HCT116 (cell line): Measurements from ENCODE around the gene ERCC6L. TPM values are rescaled to one million over a fixed set of nuclear protein-coding genes. Genes with fewer than 3 reads are reported as not detected.

Experiments
- ATAC-seq: fragments of 200-7000 bp; cut with Tn5 transposase; 2 replicates; pipeline ENCODE4 v1.9.1; 2020; ENCODE audit warnings: mild to moderate bottlenecking, moderate library complexity
- BruUV-seq: library from RNA; stranded (reverse); fragments of 400-500 nt; replicated peaks from 2 replicates; lab custom pipeline; 2021; lab: Mats Ljungman, UMichigan
- CTCF ChIA-PET: fragments of 300-600 bp; sonication (Branson Sonifier 250); formaldehyde crosslinking; loops from one replicate; lab custom pipeline; 2021; ENCODE audit warnings: antibody characterized with exemption; lab: Charles Lee
- POLR2A ChIA-PET: fragments of 300-600, 350-600 bp; sonication (Branson Sonifier 250); formaldehyde crosslinking; loops from one replicate; lab custom pipeline; 2021; ENCODE audit warnings: antibody characterized with exemption; lab: Charles Lee
- RAD21 ChIA-PET, 2 experiments: fragments of 300-600 bp; sonication (Branson Sonifier 250); formaldehyde crosslinking; loops; one replicate each; lab custom pipeline; 2023; ENCODE audit warnings: low total read pairs in 2 of 2; ENCODE audit not compliant: uncharacterized antibody in 2 of 2, unreplicated experiment in 2 of 2, low non-redundant PET in 1 of 2; lab: Charles Lee
- DNase-seq: peaks from one replicate; pipeline ENCODE4 v3.0.0-alpha.2; 2010; ENCODE audit warnings: low read depth, low spot score
- H2AFZ ChIP-seq: fragments of 200-600 bp; shearing (Covaris generic), sonication (generic); 2 replicates; pipeline ENCODE4 v1.6.1; 2017; ENCODE audit warnings: low read depth, mixed run types, mixed read lengths, antibody characterized with exemption, low read length; ENCODE audit not compliant: poor library complexity, severe bottlenecking
- H3K27ac ChIP-seq: 2 replicates; pipeline ENCODE4 v1.5.1; 2012; ENCODE audit warnings: low read depth, low read length
- H3K27me3 ChIP-seq: fragments of 200-600 bp; sonication (generic); 2 replicates; pipeline ENCODE4 v1.6.1; 2016; ENCODE audit warnings: mixed run types, low read length, mixed read lengths; ENCODE audit not compliant: insufficient read depth
- H3K36me3 ChIP-seq, 2 experiments: fragments of 200-500 bp in 1 of 2; fragments of 200-600 bp in 1 of 2; sonication (Bioruptor generic) in 1 of 2; sonication (generic) in 1 of 2; 2 replicates each; pipeline versions ENCODE4 v1.5.1 to v1.6.1; 2014 to 2016; ENCODE audit warnings: low read length in 2 of 2, inconsistent platforms in 1 of 2, mixed read lengths in 1 of 2, mixed run types in 1 of 2; ENCODE audit not compliant: insufficient read depth in 2 of 2, control insufficient read depth in 1 of 2
- H3K4me1 ChIP-seq, 2 experiments: fragments of 200-600 bp in 1 of 2; sonication (generic) in 1 of 2; 2 replicates each; pipeline versions ENCODE4 v1.5.1 to v1.6.1; 2012 to 2017; ENCODE audit warnings: low read length in 2 of 2, inconsistent platforms in 1 of 2, mild to moderate bottlenecking in 1 of 2, mixed read lengths in 1 of 2, mixed run types in 1 of 2, moderate library complexity in 1 of 2; ENCODE audit not compliant: insufficient read depth in 2 of 2, control insufficient read depth in 1 of 2
- H3K4me2 ChIP-seq: fragments of 200-600 bp; sonication (generic); 2 replicates; pipeline ENCODE4 v1.6.1; 2017; ENCODE audit warnings: mixed run types, low read length, mixed read lengths
- H3K4me3 ChIP-seq, 2 experiments: fragments of 200-600 bp in 1 of 2; sonication (generic) in 1 of 2; replicated peaks in 1 of 2; 2 replicates each; pipeline ENCODE4 v1.5.1; 2011 to 2016; ENCODE audit warnings: low read length in 2 of 2, control low read depth in 1 of 2, low read depth in 1 of 2, mild to moderate bottlenecking in 1 of 2, mixed read lengths in 1 of 2, mixed run types in 1 of 2
- H3K79me2 ChIP-seq: fragments of 200-600 bp; sonication (generic); 2 replicates; pipeline ENCODE4 v1.6.1; 2017; ENCODE audit warnings: mild to moderate bottlenecking, mixed run types, low read length, moderate library complexity, mixed read lengths; ENCODE audit not compliant: insufficient read depth
- H3K9ac ChIP-seq: fragments of 200-600 bp; sonication (generic); 2 replicates; pipeline ENCODE4 v1.6.1; 2016; ENCODE audit warnings: low read length, mixed read lengths
- H3K9me2 ChIP-seq: fragments of 200-600 bp; sonication (generic), shearing (Covaris generic); 2 replicates; pipeline ENCODE4 v1.6.1; 2017; ENCODE audit warnings: mixed run types, mild to moderate bottlenecking, moderate library complexity; ENCODE audit not compliant: insufficient read depth
- H3K9me3 ChIP-seq, 2 experiments: fragments of 200-500 bp in 1 of 2; fragments of 200-600 bp in 1 of 2; sonication (Bioruptor generic) in 1 of 2; sonication (generic) in 1 of 2; 2 replicates each; pipeline ENCODE4 v1.6.1; 2014 to 2017; ENCODE audit warnings: low read length in 2 of 2, mixed read lengths in 2 of 2, inconsistent platforms in 1 of 2, low read depth in 1 of 2, mild to moderate bottlenecking in 1 of 2, mixed run types in 1 of 2, moderate library complexity in 1 of 2; ENCODE audit not compliant: control insufficient read depth in 1 of 2, insufficient read depth in 1 of 2
- H4K20me1 ChIP-seq: fragments of 200-600 bp; sonication (generic), shearing (Covaris generic); 2 replicates; pipeline ENCODE4 v1.6.1; 2017; ENCODE audit warnings: mixed run types, mild to moderate bottlenecking, moderate library complexity; ENCODE audit not compliant: insufficient read depth
- CEBPB ChIP-seq: IDR thresholded peaks from 2 replicates; pipeline ENCODE4 v1.6.1; 2012; ENCODE audit warnings: low read depth
- ELF1 ChIP-seq: IDR thresholded peaks from 2 replicates; pipeline ENCODE4 v1.6.1; 2012; ENCODE audit warnings: low read depth, borderline replicate concordance
- FOSL1 ChIP-seq: IDR thresholded peaks from 2 replicates; pipeline ENCODE4 v1.6.1; 2012; ENCODE audit warnings: low read depth
- MAX ChIP-seq: IDR thresholded peaks from 2 replicates; pipeline ENCODE4 v1.6.1; 2012
- SRF ChIP-seq: IDR thresholded peaks from 2 replicates; pipeline ENCODE4 v1.6.1; 2012; ENCODE audit warnings: low read depth
- ZBTB33 ChIP-seq: IDR thresholded peaks from 2 replicates; pipeline ENCODE4 v1.6.1; 2011; ENCODE audit warnings: mild to moderate bottlenecking, low read length, moderate library complexity; ENCODE audit not compliant: insufficient replicate concordance; ENCODE audit errors: extremely low read depth
- ZNF274 ChIP-seq: fragments of 200-500 bp; sonication (Bioruptor generic); IDR thresholded peaks from 2 replicates; pipeline ENCODE4 v1.6.1; 2014; ENCODE audit warnings: mild to moderate bottlenecking, low read depth, low read length, inconsistent platforms
- intact Hi-C: fragments of 100-400 bp; cut with micrococcal nuclease; formaldehyde crosslinking; loops from 2 replicates; pipeline ENCODE4 v1.10.0; 2022
- total RNA-seq: library from RNA; stranded (reverse); gene quantifications from one replicate; pipeline ENCODE4 v1.2.1, GENCODE V29; 2021; ENCODE audit not compliant: unreplicated experiment
- TF ChIP-seq, protein P1 (sequence below): IDR thresholded peaks from 2 replicates; pipeline ENCODE4 v1.6.1; 2012; ENCODE audit warnings: low read depth

Gene ERCC6L
- total RNA-seq, 1 experiment from 2014 or later = 12.5 TPM

DNA sequence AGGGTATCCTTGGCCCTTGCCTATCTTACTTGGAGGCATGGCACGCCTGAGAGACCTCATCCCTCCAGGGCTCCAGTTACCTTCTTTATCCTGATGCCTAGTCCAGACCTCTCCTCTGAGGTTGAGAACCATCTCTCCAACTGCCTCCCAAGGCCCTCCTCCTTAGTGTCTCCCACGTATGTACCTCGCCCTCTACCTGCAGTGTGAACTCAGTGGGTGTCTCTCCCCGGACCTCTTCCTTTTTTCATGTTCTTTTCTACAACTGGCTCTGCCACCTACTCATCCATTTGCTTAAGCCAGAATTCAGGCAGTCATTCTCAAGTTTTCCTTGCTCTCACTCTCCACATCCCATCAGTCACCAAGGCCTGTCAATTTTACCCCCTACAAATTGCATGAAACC, 21.6 kb upstream of the ERCC6L start:
- Histone ChIP-seq H3K36me3 (no peaks in the 10 kb centered on the region), H3K4me3 (no peak overlapping the region), H2AFZ (no peak overlapping the region), H3K27me3 (no peaks in the 10 kb centered on the region), H3K9me3 (no peaks in the 10 kb centered on the region), H3K9ac (no peak overlapping the region), H3K9me2 (no peaks in the 10 kb centered on the region), H4K20me1 (no peaks in the 10 kb centered on the region), H3K4me1 (peaks cover 0 to 9% of the 10 kb centered on the region in 2 experiments; a peak in 2 of 4 replicates), H3K79me2 (no peaks in the 10 kb centered on the region), H3K27ac (no peak overlapping the region), H3K4me2 (no peak overlapping the region)
- ATAC-seq (no peak), DNase-seq (no peak)
- no peak for TF ChIP-seq SRF
- TF ChIP-seq, protein P1, sequence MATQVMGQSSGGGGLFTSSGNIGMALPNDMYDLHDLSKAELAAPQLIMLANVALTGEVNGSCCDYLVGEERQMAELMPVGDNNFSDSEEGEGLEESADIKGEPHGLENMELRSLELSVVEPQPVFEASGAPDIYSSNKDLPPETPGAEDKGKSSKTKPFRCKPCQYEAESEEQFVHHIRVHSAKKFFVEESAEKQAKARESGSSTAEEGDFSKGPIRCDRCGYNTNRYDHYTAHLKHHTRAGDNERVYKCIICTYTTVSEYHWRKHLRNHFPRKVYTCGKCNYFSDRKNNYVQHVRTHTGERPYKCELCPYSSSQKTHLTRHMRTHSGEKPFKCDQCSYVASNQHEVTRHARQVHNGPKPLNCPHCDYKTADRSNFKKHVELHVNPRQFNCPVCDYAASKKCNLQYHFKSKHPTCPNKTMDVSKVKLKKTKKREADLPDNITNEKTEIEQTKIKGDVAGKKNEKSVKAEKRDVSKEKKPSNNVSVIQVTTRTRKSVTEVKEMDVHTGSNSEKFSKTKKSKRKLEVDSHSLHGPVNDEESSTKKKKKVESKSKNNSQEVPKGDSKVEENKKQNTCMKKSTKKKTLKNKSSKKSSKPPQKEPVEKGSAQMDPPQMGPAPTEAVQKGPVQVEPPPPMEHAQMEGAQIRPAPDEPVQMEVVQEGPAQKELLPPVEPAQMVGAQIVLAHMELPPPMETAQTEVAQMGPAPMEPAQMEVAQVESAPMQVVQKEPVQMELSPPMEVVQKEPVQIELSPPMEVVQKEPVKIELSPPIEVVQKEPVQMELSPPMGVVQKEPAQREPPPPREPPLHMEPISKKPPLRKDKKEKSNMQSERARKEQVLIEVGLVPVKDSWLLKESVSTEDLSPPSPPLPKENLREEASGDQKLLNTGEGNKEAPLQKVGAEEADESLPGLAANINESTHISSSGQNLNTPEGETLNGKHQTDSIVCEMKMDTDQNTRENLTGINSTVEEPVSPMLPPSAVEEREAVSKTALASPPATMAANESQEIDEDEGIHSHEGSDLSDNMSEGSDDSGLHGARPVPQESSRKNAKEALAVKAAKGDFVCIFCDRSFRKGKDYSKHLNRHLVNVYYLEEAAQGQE = no peak
- TF ChIP-seq ZBTB33 = no peak
- no peak for TF ChIP-seq MAX
- no peak for TF ChIP-seq ZNF274
- no peak for TF ChIP-seq CEBPB
- no peak for TF ChIP-seq ELF1
- no peak for TF ChIP-seq FOSL1
- ChIA-PET POLR2A (no interaction called here), RAD21 (no interaction called here), CTCF (no interaction called here)
- intact Hi-C loops = no loop called here
- no TSS peak for BruUV-seq
